A172 (cell line): ENCODE measurements around the gene MAP3K4. TPM values are rescaled to one million over a fixed set of nuclear protein-coding genes. Genes with fewer than 3 reads are reported as not detected.

ENCODE experiments used
- DNase-seq: peaks from one replicate; pipeline ENCODE4 v3.0.0-alpha.2; 2015; ENCODE audit warnings: low spot score
- total RNA-seq: library from RNA; depleted of rRNA; stranded (reverse); fragments of >200 nt; shearing (Covaris generic); gene quantifications from 2 replicates; pipeline ENCODE4 v1.2.3, GENCODE V29; 2014

Gene MAP3K4
- total RNA-seq, 1 experiment from 2014 or later: 19.5 TPM

DNA sequence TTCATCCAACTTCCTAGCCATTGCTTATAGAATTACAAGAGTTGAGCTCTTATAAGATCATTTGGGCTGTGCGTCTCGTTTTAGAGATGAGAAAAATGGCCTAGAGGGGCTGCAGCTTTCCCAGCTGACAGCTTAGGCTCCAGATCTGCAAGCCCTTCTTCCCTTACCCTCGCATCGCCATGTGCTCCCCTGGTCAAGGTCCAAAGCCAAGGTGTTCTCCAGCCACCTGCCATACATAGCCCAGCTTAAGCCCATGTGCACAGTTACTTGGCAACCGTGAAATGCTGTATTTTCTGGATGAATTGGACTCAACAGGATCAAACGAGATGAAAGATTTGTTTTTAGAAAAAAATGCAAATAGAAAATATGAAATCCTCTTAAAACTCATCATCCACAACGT lies 7.9 kb downstream of the MAP3K4 start:
- DNase-seq: no peak

GRCh38 chr6:161000632-161001031 lies 9.1 kb downstream of the MAP3K4 start:
- DNase-seq: no peak

DNA sequence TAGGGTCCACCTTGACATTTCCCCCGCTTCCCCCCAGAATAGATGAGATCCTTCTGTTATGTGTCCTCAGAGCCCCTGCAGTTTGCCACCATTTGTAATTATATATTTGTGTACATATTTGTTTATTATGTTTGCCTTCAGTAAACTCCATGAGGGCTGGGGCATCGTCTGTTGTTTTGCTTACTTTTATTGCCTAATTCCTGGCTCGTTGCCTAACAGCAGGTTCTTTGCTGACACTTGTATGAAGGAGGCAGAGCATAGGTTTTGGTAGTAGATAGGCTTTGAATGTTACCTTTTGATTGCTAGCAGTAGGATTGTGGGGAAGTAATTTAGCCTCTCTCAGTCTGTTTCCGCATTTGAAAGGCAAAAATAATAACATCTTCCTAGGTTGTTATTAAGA lies 9.9 kb downstream of the MAP3K4 start:
- DNase-seq: no peak

DNA sequence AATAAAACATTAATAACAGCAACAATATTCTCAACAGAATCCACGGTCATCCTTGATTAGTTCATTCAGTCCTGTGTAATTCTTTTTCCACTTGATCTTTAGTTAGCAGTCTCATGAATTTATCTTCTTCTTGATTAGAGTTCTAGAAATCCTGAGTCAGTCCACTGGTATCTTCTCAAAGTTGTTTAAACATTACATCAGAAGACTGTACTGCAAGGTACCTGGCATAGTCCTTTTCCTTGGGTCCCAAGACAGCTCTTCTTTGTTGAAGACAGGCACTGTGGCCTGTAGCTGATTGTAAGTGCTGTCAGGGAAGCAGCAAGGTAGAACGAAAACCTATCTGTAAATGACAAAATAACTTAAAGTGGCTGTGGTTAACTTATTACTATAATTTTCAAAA lies 11.8 kb downstream of the MAP3K4 start:
- no peak for DNase-seq

- DNase-seq: no peak
Measured at GRCh38 chr6:161008245-161008644, 16.7 kb downstream of the MAP3K4 start.

- no peak for DNase-seq
Measured at GRCh38 chr6:161009991-161010390, 18.4 kb downstream of the MAP3K4 start.

GRCh38 chr6:161010418-161010817 lies 18.8 kb downstream of the MAP3K4 start:
- DNase-seq: no peak

GRCh38 chr6:161011492-161012480 lies 20.2 kb downstream of the MAP3K4 start:
- DNase-seq: no peak

DNA sequence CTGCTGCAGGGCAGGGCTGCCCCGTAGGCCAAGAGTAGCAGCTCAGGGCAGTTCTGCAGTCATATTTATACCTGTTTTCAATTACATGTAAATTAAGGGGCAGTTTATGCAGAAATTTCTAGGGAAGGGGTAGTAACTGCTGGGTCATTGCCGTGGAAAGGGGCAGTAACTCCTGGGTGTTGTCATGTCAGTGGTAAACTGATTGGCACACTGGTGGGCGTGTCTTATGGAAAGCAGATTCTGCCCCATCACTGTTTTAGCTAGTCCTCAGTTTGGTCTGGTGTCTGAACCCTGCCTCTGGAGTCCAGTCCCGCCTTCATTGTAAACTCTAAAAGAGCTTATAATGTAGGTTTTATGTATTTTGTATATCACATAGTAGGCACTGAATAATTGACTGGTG lies 22.1 kb downstream of the MAP3K4 start:
- DNase-seq: no peak

DNA sequence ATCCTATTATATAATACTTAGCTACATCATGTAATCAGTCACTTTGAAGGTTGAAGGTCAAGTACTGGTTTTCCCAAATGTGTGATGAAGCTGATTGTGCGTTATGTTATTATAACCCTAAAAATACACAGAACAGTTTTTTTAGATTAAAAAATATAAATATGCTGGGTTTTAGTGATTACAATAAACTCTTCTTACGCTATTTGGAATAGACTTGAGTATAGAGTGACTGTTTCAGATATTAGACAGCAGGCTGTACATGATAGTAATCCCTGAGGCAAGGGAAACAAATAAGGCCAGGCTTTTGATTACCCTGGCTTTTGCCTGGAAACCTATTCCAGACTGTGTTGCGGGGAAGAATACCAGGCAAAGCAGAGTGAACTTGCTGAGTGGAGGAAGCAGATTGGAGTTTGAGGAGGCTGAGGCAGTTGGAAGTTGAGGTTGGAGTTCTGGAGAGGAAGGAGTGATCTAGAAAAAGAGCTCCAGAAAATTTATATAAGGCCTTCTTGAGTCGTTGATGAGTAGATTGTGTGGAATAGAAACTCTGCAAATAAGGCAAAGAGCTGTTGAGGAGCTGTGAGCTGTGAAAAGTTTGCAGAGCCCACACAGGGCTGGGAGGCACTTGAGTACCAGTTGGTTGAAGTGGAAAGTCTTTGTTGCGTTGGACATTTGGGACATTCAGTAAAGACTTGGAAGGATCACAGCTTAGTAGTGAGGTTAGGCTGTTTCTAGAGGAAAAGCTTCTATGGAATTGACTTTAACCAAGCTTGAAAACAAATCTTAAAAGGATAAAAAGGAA lies 26.4 kb downstream of the MAP3K4 start:
- no peak for DNase-seq

GRCh38 chr6:161019324-161019839 lies 27.8 kb downstream of the MAP3K4 start:
- no peak for DNase-seq

GRCh38 chr6:161021543-161021942 lies 30.0 kb downstream of the MAP3K4 start:
- no peak for DNase-seq

DNA sequence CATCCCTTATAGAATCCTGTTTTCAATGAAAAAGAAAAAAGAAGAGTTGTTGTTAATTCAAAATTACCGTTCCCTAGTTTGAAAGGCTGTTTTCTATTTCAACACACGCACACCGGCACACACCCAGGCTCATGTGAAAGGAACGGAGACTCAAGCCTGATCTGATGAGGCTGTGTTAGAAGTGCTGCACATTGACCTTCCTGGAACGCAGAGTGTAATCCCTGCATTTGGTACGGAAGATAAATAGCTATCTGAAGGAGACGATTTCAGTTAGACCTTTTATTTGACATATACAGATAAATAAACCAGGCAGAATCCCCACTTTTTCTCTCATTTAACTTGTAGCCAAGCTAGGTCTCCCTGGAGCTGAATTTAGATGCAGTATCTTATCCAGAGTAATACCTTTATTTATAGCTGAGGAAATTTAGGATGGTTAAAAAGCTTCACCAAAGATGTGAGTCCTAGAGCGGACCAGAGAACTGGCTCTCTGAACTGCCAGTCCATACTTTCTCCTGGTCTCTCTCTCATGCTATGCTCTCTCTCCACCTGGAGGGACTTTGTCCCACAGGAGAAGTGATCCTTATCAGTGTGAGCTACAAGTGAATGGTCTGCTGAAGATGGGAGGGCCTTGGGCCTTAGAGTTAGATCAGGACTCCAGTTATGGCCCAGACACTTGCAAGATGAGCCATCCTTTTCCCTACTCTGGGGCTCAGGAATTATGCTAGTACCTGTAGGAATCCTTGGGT lies 30.6 kb downstream of the MAP3K4 start:
- DNase-seq: no peak

DNA sequence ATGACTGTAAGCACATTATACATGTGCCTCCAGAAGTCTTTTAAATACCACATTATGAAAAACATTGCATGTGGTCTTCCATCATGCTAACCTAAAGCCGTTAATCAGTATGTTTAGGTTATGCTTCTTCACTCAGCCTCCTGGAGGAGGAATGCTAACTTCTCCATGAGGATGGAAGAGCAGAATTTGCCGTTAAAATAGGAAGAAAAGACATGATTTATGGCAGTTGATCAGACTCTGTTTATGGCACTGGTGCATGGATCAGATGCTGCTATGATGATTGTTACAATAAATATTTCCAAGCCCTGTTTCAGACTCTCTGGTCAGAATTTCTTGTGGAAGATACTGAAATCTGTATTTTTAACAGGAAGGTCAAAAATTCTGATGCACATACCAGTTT lies 31.7 kb downstream of the MAP3K4 start:
- no peak for DNase-seq

GRCh38 chr6:161024364-161024920 lies 32.9 kb downstream of the MAP3K4 start:
- no peak for DNase-seq

GRCh38 chr6:161027385-161027784 lies 35.8 kb downstream of the MAP3K4 start:
- no peak for DNase-seq

DNA sequence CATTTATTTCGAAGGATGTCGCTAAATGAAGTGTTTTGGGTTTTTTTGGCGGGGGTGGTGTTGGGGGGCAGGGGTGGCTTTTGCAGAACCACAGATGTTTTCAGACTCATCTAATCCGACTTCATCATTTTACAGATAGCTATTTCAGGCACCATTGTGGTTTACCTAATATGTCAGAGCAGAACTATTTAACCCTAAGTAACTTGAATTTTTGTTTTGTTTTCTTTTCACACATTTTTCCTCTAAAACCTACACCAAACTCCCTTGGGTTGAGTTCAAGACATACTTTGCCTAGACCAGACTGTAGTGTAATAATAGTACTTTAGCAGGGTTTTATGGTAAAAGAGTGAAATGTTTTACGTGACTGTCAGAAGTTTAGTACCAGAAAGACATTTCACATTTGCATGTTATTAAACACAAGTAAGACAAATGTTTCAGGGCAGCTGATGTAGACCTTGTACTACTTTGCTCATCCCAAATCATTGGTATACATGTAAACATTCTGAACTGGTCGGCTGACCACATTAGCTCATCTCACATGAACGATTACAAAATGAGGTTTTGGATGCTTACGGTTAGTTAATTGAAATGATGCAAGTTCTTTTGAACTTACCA lies 37.7 kb downstream of the MAP3K4 start:
- DNase-seq: peak; percentile 35

DNA sequence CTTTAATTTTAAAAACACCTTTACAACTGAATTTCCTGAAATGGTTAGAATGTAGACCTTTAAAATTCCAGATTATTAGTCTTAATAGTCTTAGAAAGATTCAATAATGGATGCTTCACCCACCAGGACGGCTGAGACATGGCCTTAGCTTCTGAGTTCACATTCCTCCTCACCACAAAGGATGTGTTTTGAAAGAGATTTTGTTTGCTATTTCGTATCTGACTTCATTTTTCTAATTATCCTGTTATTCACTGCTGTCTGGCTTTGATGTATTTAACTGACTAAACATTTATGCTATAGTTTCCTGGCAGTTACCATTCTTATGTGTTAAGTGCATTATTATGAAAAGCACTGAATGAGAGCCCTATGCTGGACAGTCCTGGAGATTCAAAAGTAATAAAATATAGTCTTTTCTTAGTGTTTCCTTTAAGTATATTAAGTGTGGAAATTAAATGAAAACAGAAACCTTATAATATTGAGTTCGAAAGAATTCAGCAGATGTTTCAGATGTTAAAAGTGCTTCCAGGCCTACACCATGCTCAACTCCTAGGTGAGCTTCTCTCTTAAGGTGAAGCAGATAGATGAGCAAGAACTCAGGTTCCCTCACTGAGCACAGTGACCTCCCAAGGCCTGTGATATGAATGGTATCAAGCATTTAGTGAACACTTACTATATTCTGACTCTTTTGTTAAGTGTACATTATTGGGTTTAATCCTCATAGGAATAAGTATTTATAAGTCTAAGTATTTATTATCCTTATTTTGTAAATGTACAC lies 40.3 kb downstream of the MAP3K4 start:
- peak; percentile 38 for DNase-seq

- DNase-seq: no peak
Measured at GRCh38 chr6:161033667-161034066, 42.1 kb downstream of the MAP3K4 start.
